ENCODE results near the gene IL6ST.

The IL6ST gene

GRCh38 chr5:55892479-55892878 is 102.3 kb downstream of the IL6ST start:
- H4K20me1 ChIP-seq (ENCODE audit: insufficient read depth, low read length, poor library complexity, severe bottlenecking): no peaks in the 10 kb centered on the region
- H3K9ac ChIP-seq (ENCODE audit: low read depth, low read length, poor library complexity, severe bottlenecking): no peak overlapping the region
- H3K4me2 ChIP-seq (ENCODE audit: low read depth, low read length, poor library complexity, severe bottlenecking): no peak overlapping the region
- TF ChIP-seq, protein P1, sequence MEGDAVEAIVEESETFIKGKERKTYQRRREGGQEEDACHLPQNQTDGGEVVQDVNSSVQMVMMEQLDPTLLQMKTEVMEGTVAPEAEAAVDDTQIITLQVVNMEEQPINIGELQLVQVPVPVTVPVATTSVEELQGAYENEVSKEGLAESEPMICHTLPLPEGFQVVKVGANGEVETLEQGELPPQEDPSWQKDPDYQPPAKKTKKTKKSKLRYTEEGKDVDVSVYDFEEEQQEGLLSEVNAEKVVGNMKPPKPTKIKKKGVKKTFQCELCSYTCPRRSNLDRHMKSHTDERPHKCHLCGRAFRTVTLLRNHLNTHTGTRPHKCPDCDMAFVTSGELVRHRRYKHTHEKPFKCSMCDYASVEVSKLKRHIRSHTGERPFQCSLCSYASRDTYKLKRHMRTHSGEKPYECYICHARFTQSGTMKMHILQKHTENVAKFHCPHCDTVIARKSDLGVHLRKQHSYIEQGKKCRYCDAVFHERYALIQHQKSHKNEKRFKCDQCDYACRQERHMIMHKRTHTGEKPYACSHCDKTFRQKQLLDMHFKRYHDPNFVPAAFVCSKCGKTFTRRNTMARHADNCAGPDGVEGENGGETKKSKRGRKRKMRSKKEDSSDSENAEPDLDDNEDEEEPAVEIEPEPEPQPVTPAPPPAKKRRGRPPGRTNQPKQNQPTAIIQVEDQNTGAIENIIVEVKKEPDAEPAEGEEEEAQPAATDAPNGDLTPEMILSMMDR (conservative IDR thresholded peaks at IDR 0.05; ENCODE audit: low read length): no peak
- TF ChIP-seq EZH2phosphoT487 (IDR thresholded peaks at IDR 0.05; ENCODE audit: borderline replicate concordance): no peak
- no peaks in the 10 kb centered on the region for H3F3A ChIP-seq (ENCODE audit: low read depth)
- no peak overlapping the region for H3K4me3 ChIP-seq (ENCODE audit: low read length, poor library complexity, severe bottlenecking)
- no peaks in the 10 kb centered on the region for H3K4me1 ChIP-seq (ENCODE audit: insufficient read depth, low read length, poor library complexity, severe bottlenecking)
- no peaks in the 10 kb centered on the region for H3K9me2 ChIP-seq (replicated peaks; ENCODE audit: low read depth, low read length)
- H3K9me3 ChIP-seq (ENCODE audit: insufficient read depth, low read depth, low read length): no peaks in the 10 kb centered on the region
- no peaks in the 10 kb centered on the region for H3K27me3 ChIP-seq (ENCODE audit: insufficient read depth, low read length, poor library complexity, severe bottlenecking)
- no peaks in the 10 kb centered on the region for H3K79me2 ChIP-seq (ENCODE audit: insufficient read depth, low read length)
- no peak overlapping the region for H2AFZ ChIP-seq (ENCODE audit: low read length)
- H3K36me3 ChIP-seq (ENCODE audit: insufficient read depth, low read length): no peaks in the 10 kb centered on the region

- H3K79me2 ChIP-seq (ENCODE audit: insufficient read depth, low read length): no peaks in the 10 kb centered on the region
- H3F3A ChIP-seq (ENCODE audit: low read depth): no peaks in the 10 kb centered on the region
- no peak overlapping the region for H3K4me2 ChIP-seq (ENCODE audit: low read depth, low read length, poor library complexity, severe bottlenecking)
- no peaks in the 10 kb centered on the region for H3K4me1 ChIP-seq (ENCODE audit: insufficient read depth, low read length, poor library complexity, severe bottlenecking)
- no peak overlapping the region for H3K9ac ChIP-seq (ENCODE audit: low read depth, low read length, poor library complexity, severe bottlenecking)
- TF ChIP-seq, protein P1 (conservative IDR thresholded peaks at IDR 0.05; ENCODE audit: low read length): no peak
- no peak for TF ChIP-seq EZH2phosphoT487 (IDR thresholded peaks at IDR 0.05; ENCODE audit: borderline replicate concordance)
- no peaks in the 10 kb centered on the region for H3K9me3 ChIP-seq (ENCODE audit: insufficient read depth, low read depth, low read length)
- no peak overlapping the region for H2AFZ ChIP-seq (ENCODE audit: low read length)
- H3K36me3 ChIP-seq (ENCODE audit: insufficient read depth, low read length): no peaks in the 10 kb centered on the region
- H3K27me3 ChIP-seq (ENCODE audit: insufficient read depth, low read length, poor library complexity, severe bottlenecking): no peaks in the 10 kb centered on the region
- no peaks in the 10 kb centered on the region for H4K20me1 ChIP-seq (ENCODE audit: insufficient read depth, low read length, poor library complexity, severe bottlenecking)
- H3K4me3 ChIP-seq (ENCODE audit: low read length, poor library complexity, severe bottlenecking): no peak overlapping the region
- H3K9me2 ChIP-seq (replicated peaks; ENCODE audit: low read depth, low read length): no peaks in the 10 kb centered on the region
These were observed 106.6 kb downstream of the IL6ST start for GRCh38 chr5:55888205-55888604.

DNA sequence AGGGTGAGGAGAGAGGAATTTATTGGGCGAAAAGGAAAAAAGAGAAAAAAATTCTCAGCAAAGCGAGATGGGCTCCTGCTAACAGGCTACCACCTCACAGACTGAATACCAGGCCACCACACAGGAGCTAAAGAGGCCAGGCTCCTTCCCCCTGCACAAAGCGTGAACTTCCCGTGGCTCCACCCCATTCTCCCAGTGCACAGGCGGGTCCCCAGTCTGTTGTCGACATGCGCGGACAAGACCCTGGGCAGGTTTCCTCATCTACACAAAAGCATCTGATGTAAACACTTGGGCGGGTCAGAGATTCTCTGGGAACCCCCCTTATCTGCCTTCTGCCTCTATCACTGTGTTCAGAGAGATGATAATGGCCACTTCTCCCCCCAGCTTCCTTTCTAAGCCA is 109.4 kb downstream of the IL6ST start:
- Histone ChIP-seq H3F3A (ENCODE audit: low read depth) (no peaks in the 10 kb centered on the region), H3K4me1 (ENCODE audit: insufficient read depth, low read length, poor library complexity, severe bottlenecking) (no peaks in the 10 kb centered on the region), H3K9me3 (ENCODE audit: insufficient read depth, low read depth, low read length) (no peaks in the 10 kb centered on the region), H3K4me2 (ENCODE audit: low read depth, low read length, poor library complexity, severe bottlenecking) (no peak overlapping the region), H3K9me2 (replicated peaks; ENCODE audit: low read depth, low read length) (no peaks in the 10 kb centered on the region), H3K27me3 (ENCODE audit: insufficient read depth, low read length, poor library complexity, severe bottlenecking) (no peaks in the 10 kb centered on the region), H3K79me2 (ENCODE audit: insufficient read depth, low read length) (no peaks in the 10 kb centered on the region), H2AFZ (ENCODE audit: low read length) (no peak overlapping the region), H4K20me1 (ENCODE audit: insufficient read depth, low read length, poor library complexity, severe bottlenecking) (no peaks in the 10 kb centered on the region), H3K9ac (ENCODE audit: low read depth, low read length, poor library complexity, severe bottlenecking) (no peak overlapping the region), H3K36me3 (ENCODE audit: insufficient read depth, low read length) (no peaks in the 10 kb centered on the region), H3K4me3 (ENCODE audit: low read length, poor library complexity, severe bottlenecking) (no peak overlapping the region)
- TF ChIP-seq, protein P1 (conservative IDR thresholded peaks at IDR 0.05; ENCODE audit: low read length): no peak
- TF ChIP-seq EZH2phosphoT487 (IDR thresholded peaks at IDR 0.05; ENCODE audit: borderline replicate concordance): no peak

Measured in Loucy (cell line).